Raji (cell line): ENCODE results near the gene WDR33.

Source experiments
- POLR2A ChIP-seq: IDR thresholded peaks from 2 replicates; pipeline ENCODE4 v1.6.1; 2011; ENCODE audit warnings: low read depth, low read length, control low read depth; ENCODE audit not compliant: insufficient read depth

WDR33 gene

GRCh38 chr2:127818794-127819425 lies 7.9 kb upstream of the WDR33 start:
- TF ChIP-seq POLR2A: no peak

- no peak for TF ChIP-seq POLR2A
These were observed 7.3 kb upstream of the WDR33 start for GRCh38 chr2:127818241-127818640.

- no peak for TF ChIP-seq POLR2A
These were observed 3.7 kb upstream of the WDR33 start for GRCh38 chr2:127814677-127815076.

GRCh38 chr2:127811397-127812321 lies 688 bp upstream of the WDR33 start:
- TF ChIP-seq POLR2A: no peak

DNA sequence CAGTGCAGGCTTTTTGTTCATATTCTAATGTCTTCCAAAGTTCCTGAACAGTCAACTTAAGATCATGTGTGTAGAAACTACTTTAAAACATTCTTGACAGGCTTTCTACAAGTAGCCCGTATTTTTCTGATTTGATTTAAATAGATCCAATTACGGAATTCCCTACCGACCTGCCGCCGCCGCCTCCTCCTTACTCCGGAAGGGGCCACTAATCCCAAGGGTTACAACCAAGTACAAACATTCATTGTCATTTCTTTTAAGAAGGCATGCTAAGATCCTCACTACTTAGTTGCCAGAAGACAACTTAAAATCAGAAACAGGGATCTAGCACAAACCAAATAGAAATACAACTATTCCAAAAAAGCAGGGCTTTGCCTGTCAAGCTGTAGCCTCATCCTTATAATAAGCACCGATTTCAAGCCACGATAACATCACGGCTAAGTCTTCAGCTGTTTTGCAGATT lies 784 bp downstream of the WDR33 start:
- TF ChIP-seq POLR2A: no peak

DNA sequence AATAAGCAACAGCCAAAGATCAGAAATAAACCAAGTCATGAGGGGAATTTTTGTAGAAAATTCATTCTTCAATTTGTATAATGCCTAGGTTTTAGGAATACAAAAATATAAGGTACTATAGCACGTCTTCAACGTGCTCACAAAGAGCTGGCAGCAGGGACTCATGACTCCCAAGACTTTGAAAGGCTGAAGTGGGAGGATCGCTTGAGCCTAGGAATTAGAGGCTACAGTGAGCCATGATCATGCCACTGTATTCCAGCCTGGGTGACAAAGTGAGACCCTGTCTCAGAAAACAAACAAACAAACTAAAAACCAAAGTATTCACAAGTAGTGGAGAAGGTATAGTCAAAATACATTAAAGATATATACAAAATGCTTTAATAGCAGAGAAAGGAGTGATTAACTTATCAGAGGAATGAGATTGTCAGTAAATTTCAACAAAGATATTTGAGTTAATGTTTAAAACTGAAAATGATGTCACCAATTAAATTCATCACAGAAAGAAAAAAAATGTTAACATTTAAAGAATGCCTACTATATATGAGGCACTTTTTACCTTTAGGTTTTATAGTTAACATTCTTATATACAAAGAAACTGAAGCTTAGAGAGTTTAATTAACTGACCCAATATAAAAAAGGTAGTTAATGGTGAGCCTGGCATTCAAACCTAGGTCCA lies 3.2 kb downstream of the WDR33 start:
- TF ChIP-seq POLR2A: no peak

DNA sequence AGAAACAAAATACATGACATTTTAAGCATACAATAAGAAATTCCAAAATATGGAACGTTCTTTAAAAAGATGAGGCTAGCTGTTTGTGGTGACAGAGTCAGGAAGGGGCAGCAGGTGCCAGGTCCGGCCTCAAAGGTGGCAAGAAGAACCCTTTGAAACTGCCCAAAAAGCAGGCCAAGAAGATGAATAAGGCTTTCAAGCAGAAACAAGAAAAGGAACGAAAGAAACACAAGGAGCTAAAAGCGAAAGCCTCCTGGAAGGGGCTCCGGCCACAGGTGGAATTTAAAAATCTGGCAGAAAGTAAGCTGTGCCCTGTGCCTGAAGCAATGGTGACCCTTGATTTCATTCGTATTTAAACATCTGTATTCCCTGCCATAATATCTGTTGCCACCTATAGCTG lies 5.5 kb downstream of the WDR33 start:
- no peak for TF ChIP-seq POLR2A

DNA sequence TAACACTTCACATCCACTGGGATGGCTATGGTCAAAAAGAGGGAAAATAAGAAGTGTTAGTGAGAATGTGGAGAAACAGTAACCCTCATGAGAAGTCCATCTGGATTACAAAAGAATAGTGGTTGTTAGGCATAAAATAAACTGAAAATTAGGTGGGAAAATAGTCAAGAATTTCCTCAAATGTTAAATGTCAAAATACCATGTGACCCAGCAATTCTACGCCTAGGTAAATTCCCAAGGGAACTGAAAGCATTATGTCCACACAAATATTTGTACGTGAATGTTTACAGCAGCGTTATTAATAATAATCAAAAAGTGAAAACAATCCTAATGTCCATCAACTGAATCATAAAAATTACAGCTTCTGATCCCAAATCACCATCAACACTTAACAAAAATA lies 11.0 kb downstream of the WDR33 start:
- TF ChIP-seq POLR2A: no peak

GRCh38 chr2:127796389-127796788 lies 14.6 kb downstream of the WDR33 start:
- TF ChIP-seq POLR2A: no peak

DNA sequence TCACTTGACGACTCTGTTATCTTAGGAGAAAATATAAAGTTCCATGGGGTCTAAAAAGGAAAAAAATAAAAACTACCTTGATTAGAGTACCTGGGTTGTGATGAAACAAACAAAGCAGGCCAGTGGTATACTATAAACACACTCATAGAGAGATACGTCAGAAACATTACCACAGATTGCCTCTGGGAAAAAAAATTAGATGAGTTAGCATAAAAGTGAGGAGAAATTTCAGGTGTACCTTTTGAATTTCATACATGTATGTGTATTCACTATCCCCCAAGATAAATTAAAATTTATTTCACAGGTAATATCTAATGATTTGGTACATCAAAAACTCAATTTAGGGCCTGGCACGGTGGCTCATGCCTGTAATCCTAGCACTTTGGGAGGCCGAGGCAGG lies 18.2 kb downstream of the WDR33 start:
- TF ChIP-seq POLR2A: no peak

DNA sequence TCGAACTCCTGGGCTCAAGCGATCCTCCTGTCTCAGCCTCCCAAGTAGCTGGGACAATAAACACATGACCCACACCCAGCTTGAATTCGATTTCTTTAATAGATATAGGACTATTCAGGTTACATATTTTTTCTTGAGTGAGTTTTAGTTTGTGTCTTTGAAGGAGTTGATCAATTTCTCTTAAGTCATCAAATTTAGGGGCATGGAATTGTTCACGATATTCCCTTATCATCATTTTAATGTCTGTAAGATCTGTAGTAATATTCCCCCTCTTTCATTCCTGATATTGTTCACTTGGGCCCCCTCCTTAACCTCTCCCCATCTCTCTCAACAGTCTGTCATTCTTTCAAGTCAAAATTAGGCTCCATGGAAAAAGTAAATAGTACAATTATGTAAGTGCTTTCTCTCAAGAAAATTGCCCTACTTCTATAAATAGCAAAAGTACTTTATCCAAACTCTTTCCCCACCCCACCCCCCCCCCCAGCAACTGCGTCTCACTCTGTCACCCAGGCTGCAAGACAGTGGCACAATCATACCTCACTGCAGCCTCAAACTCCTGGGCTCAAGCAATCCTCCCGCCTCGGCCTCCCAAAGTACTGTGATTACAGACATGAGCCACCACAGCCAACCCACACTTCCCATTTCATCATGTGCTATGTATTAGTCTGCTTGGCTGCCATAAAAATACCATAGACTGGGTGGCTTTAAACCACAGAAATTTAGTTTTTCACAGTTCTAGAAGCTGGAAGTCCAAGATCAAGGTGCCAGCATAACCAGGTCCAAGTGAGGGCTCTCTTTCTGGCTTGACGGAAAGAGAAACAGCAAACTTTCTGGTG lies 20.1 kb downstream of the WDR33 start:
- TF ChIP-seq POLR2A: no peak

GRCh38 chr2:127786048-127786809 lies 24.7 kb downstream of the WDR33 start:
- TF ChIP-seq POLR2A: no peak

- TF ChIP-seq POLR2A: no peak
These were observed 25.9 kb downstream of the WDR33 start for GRCh38 chr2:127784965-127785518.

GRCh38 chr2:127783101-127783500 lies 27.9 kb downstream of the WDR33 start:
- no peak for TF ChIP-seq POLR2A
